Neural progenitor cell (in vitro differentiated cells): ENCODE results near the gene AFF1. TPM values are rescaled to one million over a fixed set of nuclear protein-coding genes. Genes with fewer than 3 reads are reported as not detected.

Experiments
- DNase-seq: peaks from one replicate; pipeline ENCODE4 v3.0.0-alpha.2; 2016; ENCODE audit warnings: low spot score
- H2AFZ ChIP-seq: fragments of 200-600 bp; sonication (generic); replicated peaks from 2 replicates; pipeline ENCODE4 v1.6.1; 2016; ENCODE audit warnings: antibody characterized with exemption
- H3F3A ChIP-seq: fragments of 200-600 bp; sonication (generic); 2 replicates; pipeline ENCODE4 v1.6.1; 2016; ENCODE audit warnings: antibody characterized with exemption, low read depth
- H3K27ac ChIP-seq: fragments of 200-600 bp; sonication (generic); 2 replicates; pipeline ENCODE4 v1.5.1; 2016; ENCODE audit warnings: mild to moderate bottlenecking
- H3K27me3 ChIP-seq: fragments of 200-600 bp; sonication (generic); 2 replicates; pipeline ENCODE4 v1.6.1; 2016; ENCODE audit warnings: mild to moderate bottlenecking, moderate library complexity
- H3K36me3 ChIP-seq: fragments of 200-600 bp; sonication (generic); 2 replicates; pipeline ENCODE4 v1.5.1; 2016
- H3K4me1 ChIP-seq: fragments of 200-600 bp; sonication (generic); 2 replicates; pipeline ENCODE4 v1.6.1; 2016; ENCODE audit warnings: mixed run types
- H3K4me2 ChIP-seq: fragments of 200-600 bp; sonication (generic); 2 replicates; pipeline ENCODE4 v1.6.1; 2016
- H3K4me3 ChIP-seq: fragments of 200-600 bp; sonication (generic); 2 replicates; pipeline ENCODE4 v1.5.1; 2016
- H3K79me2 ChIP-seq: fragments of 200-600 bp; sonication (generic); 2 replicates; pipeline ENCODE4 v1.6.1; 2016; ENCODE audit warnings: low read depth
- H3K9ac ChIP-seq: fragments of 200-600 bp; sonication (generic); 2 replicates; pipeline ENCODE4 v1.6.1; 2016
- H3K9me3 ChIP-seq: fragments of 200-600 bp; sonication (generic); 2 replicates; pipeline ENCODE4 v1.5.1; 2016; ENCODE audit warnings: low read depth
- H4K20me1 ChIP-seq: fragments of 200-600 bp; sonication (generic); 2 replicates; pipeline ENCODE4 v1.6.1; 2016; ENCODE audit warnings: low read depth
- H3K27ac Mint-ChIP-seq: 3 replicates; pipeline ENCODE4 v1.8.0; 2021; ENCODE audit warnings: mixed read lengths
- H3K27me3 Mint-ChIP-seq: 2 replicates; pipeline ENCODE4 v1.8.0; 2022; ENCODE audit warnings: low read depth, mild to moderate bottlenecking, inconsistent platforms, moderate library complexity, mixed read lengths; ENCODE audit not compliant: insufficient read depth
- H3K36me3 Mint-ChIP-seq: 3 replicates; pipeline ENCODE4 v1.8.0; 2021; ENCODE audit warnings: mixed read lengths
- H3K4me1 Mint-ChIP-seq: 3 replicates; pipeline ENCODE4 v1.8.0; 2021; ENCODE audit warnings: mixed read lengths
- H3K4me3 Mint-ChIP-seq: 3 replicates; pipeline ENCODE4 v1.8.0; 2021; ENCODE audit warnings: mild to moderate bottlenecking, moderate library complexity, mixed read lengths
- H3K9me3 Mint-ChIP-seq: 3 replicates; pipeline ENCODE4 v1.8.0; 2020; ENCODE audit warnings: mixed read lengths
- CTCF ChIP-seq: fragments of 200-600 bp; sonication (generic); IDR thresholded peaks from 2 replicates; pipeline ENCODE4 v1.5.1; 2017; ENCODE audit warnings: antibody characterized with exemption, mild to moderate bottlenecking
- EZH2 ChIP-seq: fragments of 200-600 bp; sonication (generic); IDR thresholded peaks from 2 replicates; pipeline ENCODE4 v1.6.1; 2017; ENCODE audit warnings: antibody characterized with exemption, mild to moderate bottlenecking, moderate library complexity
- EZH2phosphoT487 ChIP-seq: fragments of 200-600 bp; sonication (generic); IDR thresholded peaks from 2 replicates; pipeline ENCODE4 v1.6.1; 2017; ENCODE audit warnings: antibody characterized with exemption
- total RNA-seq: library from RNA; depleted of rRNA; stranded (reverse); fragments of >200 nt; gene quantifications from 2 replicates; pipeline ENCODE4 v1.2.3, GENCODE V29; 2015; ENCODE audit warnings: low replicate concordance

The AFF1 gene
- total RNA-seq, 1 donor from 2014 or later = 29.0 TPM

GRCh38 chr4:87153078-87153870, 218.5 kb downstream of the AFF1 start:
- H3F3A ChIP-seq = peaks cover 3% of the 10 kb centered on the region
- Mint-ChIP-seq H3K36me3 (no peaks in the 10 kb centered on the region), H3K9me3 (no peaks in the 10 kb centered on the region), H3K27ac (no peak overlapping the region), H3K4me3 (no peak overlapping the region), H3K27me3 (peaks cover 3% of the 10 kb centered on the region), H3K4me1 (peaks cover 5% of the 10 kb centered on the region)
- no peak overlapping the region for H3K4me3 ChIP-seq
- H3K27ac ChIP-seq = no peak overlapping the region
- no peaks in the 10 kb centered on the region for H3K27me3 ChIP-seq
- no peaks in the 10 kb centered on the region for H3K79me2 ChIP-seq
- H3K9me3 ChIP-seq = no peaks in the 10 kb centered on the region
- H3K9ac ChIP-seq = no peak overlapping the region
- no peaks in the 10 kb centered on the region for H4K20me1 ChIP-seq
- H2AFZ ChIP-seq = no peak overlapping the region
- TF ChIP-seq CTCF (no peak), EZH2phosphoT487 (no peak), EZH2 (no peak)
- peaks cover 7% of the 10 kb centered on the region for H3K4me1 ChIP-seq
- H3K36me3 ChIP-seq = no peaks in the 10 kb centered on the region
- no peak overlapping the region for H3K4me2 ChIP-seq
- no peak for DNase-seq

- no peaks in the 10 kb centered on the region for H3K4me1 ChIP-seq
- DNase-seq = no peak
- H3K79me2 ChIP-seq = no peaks in the 10 kb centered on the region
- H3F3A ChIP-seq = no peaks in the 10 kb centered on the region
- H3K4me2 ChIP-seq = no peak overlapping the region
- Mint-ChIP-seq H3K4me3 (no peak overlapping the region), H3K27me3 (no peaks in the 10 kb centered on the region), H3K4me1 (no peaks in the 10 kb centered on the region), H3K9me3 (no peaks in the 10 kb centered on the region), H3K36me3 (peaks cover 26% of the 10 kb centered on the region), H3K27ac (no peak overlapping the region)
- H3K36me3 ChIP-seq = peaks cover 6% of the 10 kb centered on the region
- H3K4me3 ChIP-seq = no peak overlapping the region
- TF ChIP-seq EZH2 = no peak
- no peak for TF ChIP-seq EZH2phosphoT487
- TF ChIP-seq CTCF = no peak
- no peaks in the 10 kb centered on the region for H4K20me1 ChIP-seq
- H3K9ac ChIP-seq = no peak overlapping the region
- H2AFZ ChIP-seq = no peak overlapping the region
- no peaks in the 10 kb centered on the region for H3K27me3 ChIP-seq
- H3K27ac ChIP-seq = no peak overlapping the region
- no peaks in the 10 kb centered on the region for H3K9me3 ChIP-seq
Measured at GRCh38 chr4:87165892-87166291, 231.1 kb downstream of the AFF1 start.

GRCh38 chr4:87166296-87166854, 231.6 kb downstream of the AFF1 start:
- Histone ChIP-seq H3K4me3 (no peak overlapping the region), H3K9ac (no peak overlapping the region), H3K4me1 (no peaks in the 10 kb centered on the region), H3K79me2 (no peaks in the 10 kb centered on the region), H3K36me3 (peaks cover 6% of the 10 kb centered on the region), H4K20me1 (no peaks in the 10 kb centered on the region), H3K4me2 (no peak overlapping the region), H3K27me3 (no peaks in the 10 kb centered on the region), H3F3A (no peaks in the 10 kb centered on the region), H2AFZ (no peak overlapping the region), H3K27ac (no peak overlapping the region), H3K9me3 (no peaks in the 10 kb centered on the region)
- Mint-ChIP-seq H3K4me1 (no peaks in the 10 kb centered on the region), H3K9me3 (no peaks in the 10 kb centered on the region), H3K36me3 (peaks cover 25% of the 10 kb centered on the region), H3K4me3 (no peak overlapping the region), H3K27me3 (no peaks in the 10 kb centered on the region), H3K27ac (no peak overlapping the region)
- no peak for DNase-seq
- TF ChIP-seq EZH2 = no peak
- no peak for TF ChIP-seq CTCF
- no peak for TF ChIP-seq EZH2phosphoT487
